HUDEP-2 (cell line): ENCODE data around the gene ARPC1B.

Experiments
- DNase-seq, 76 experiments: peaks; one replicate each; lab custom pipeline; 2025; ENCODE audit not compliant: unreplicated experiment in 76 of 76; lab: John Stamatoyannopoulos, UW

Gene ARPC1B

DNA sequence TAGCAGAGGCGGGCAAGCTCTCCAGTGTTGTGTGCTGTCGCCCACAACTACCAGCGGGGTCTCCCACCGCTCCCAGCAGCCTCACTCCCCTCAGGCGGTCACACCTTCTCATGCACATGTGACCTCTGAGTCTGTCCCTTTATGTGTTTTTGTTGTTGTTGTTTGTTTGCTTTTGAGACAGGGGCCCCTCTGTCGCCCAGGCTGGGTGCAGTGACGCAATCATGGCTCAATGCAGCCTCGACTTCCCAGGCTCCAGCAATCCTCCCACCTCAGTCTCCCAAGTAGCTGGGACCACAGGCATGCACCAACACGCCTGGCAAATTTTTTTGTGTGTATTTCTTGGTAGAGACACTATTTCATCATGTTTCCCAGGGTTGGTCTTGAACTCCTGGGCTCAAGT lies 65.7 kb downstream of the ARPC1B start:
- no peak for DNase-seq
